GOT3 (cell line): Measurements from ENCODE around the gene RBP2.
"Not testable (repeated sequence)": the region's sequence is repeated elsewhere in the genome, so short reads cannot be mapped to it uniquely, and the experiment has no call there.

ENCODE experiments used
- DNase-seq: peaks from one replicate; lab custom pipeline; 2025; ENCODE audit warnings: mixed read lengths; lab: John Stamatoyannopoulos, UW

The RBP2 gene

GRCh38 chr3:139443186-139443585 is 33.1 kb downstream of the RBP2 start:
- no peak for DNase-seq

DNA sequence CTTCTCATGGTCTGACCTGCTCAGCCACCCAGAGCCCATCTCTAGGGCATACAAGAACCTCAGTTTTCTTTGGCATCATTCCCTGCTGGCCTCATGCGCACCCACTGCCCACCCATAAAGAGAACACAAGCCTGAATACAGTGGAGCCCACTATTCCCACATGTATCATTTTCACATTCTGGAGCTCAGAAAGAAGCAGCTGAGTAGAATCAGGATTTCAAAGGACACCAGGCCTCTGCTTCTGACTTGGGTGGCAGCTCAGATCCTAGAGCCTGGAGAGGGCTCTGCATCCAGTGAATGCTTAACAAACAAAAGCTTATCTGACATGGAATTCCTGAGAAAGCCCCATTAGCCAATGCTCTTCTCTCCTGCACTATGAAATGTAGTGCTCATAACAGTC is 34.7 kb downstream of the RBP2 start:
- DNase-seq: no peak

- no peak for DNase-seq
Observed at GRCh38 chr3:139440639-139441556, 35.4 kb downstream of the RBP2 start.

DNA sequence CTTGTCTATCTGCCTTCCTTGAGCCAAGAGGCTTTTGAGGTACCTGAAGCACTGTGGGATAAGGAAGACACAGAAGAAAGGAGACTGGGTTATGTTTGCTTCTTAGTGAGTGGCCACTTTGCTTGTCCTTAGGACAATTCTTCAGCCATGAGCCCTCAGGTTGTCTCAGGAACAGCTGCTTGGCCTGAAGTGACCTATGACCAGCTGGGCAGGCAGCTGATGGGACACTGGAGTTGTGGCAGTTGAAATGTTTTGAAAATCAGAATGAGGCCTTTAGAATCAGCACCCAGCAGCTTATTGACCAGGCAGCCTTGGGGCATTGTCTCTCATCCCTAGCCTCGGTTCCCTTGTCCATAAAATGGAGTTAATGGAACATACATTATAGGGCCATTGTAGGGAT is 37.0 kb downstream of the RBP2 start:
- no peak for DNase-seq

GRCh38 chr3:139434764-139435307 is 41.5 kb downstream of the RBP2 start:
- DNase-seq: no peak

GRCh38 chr3:139434228-139434627 is 42.1 kb downstream of the RBP2 start:
- DNase-seq: no peak

GRCh38 chr3:139433089-139433488 is 43.2 kb downstream of the RBP2 start:
- no peak for DNase-seq

DNA sequence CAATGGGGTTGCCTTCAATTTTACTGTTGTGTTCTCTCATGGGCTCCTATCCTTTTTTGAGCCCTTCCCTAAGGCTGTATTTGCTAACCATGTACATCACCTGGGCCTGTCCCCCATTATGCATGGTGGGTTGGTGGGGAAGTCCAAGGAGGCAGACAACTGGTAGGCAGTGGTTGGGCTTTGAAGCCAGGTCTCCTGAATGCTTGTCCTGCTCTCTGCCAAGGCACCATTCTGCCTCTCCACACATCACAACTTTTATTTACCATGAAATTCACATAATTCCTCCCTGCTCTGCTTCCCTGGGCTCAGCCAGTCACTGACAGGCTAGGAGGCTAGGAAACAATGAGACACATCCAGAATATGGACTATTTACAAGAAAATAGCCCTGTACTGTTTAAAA is 45.8 kb downstream of the RBP2 start:
- no peak for DNase-seq

DNA sequence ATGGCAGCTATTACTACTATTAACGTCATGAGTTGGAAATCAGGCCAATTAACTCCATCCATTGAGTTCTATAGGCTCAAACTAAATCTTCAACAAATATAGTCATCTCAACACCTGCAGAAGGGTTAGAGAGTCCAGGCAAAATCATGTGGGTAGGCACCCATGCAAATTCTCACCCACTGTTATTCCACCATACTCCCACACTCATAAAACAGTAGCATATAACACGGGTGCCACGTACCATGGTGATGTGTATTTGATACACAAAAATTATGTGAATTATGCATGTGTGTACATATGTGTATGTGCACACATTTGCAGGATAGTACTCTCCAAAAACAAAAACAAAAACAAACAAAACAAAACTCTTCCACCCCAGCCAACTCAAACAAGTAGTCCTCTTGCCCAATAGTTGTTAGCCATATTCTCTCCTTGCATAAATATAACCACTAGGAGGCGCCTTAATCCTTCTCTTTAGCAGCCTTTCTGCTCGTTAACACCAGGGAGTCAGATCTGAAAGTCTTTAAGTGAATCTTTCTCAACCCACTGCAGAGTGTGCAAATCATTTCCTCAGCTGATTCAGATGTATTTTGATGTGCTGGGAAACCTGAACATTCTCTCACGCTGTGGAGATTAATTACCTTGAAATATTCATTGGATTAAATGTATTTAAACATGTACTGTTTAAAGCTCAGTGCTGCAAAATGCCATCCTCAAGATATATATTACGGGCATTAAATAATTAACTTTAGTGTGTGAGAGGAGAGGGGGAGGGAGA is 48.8 kb downstream of the RBP2 start:
- no peak for DNase-seq

GRCh38 chr3:139425745-139426400 is 50.4 kb downstream of the RBP2 start:
- DNase-seq: no peak

- DNase-seq: no peak
Observed at GRCh38 chr3:139423232-139423631, 53.1 kb downstream of the RBP2 start.

- DNase-seq: no peak
Observed at GRCh38 chr3:139421460-139421859, 54.9 kb downstream of the RBP2 start.

GRCh38 chr3:139421040-139421439 is 55.3 kb downstream of the RBP2 start:
- DNase-seq: no peak

- no peak for DNase-seq
Observed at GRCh38 chr3:139418144-139418543, 58.2 kb downstream of the RBP2 start.

DNA sequence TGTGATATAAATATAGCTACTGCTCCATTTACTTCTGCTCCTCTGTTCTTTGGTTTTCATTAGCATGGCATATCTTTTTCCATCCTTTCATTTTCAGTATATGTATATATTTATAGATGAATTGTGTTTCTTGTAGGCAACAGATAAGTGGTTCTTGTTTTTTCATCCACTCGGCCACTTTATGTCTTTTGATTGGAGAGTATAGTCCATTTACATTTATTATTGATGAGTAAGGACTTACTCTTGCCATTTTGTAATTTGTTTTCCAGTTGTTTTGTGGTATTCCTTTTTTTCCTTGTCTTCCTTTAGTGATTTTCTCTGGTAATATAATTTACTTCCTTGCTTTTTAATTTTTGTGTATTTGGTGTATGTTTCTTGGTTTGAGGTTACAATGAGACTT is 60.0 kb downstream of the RBP2 start:
- no peak for DNase-seq

- DNase-seq: no peak
Observed at GRCh38 chr3:139414608-139415224, 61.6 kb downstream of the RBP2 start.

DNA sequence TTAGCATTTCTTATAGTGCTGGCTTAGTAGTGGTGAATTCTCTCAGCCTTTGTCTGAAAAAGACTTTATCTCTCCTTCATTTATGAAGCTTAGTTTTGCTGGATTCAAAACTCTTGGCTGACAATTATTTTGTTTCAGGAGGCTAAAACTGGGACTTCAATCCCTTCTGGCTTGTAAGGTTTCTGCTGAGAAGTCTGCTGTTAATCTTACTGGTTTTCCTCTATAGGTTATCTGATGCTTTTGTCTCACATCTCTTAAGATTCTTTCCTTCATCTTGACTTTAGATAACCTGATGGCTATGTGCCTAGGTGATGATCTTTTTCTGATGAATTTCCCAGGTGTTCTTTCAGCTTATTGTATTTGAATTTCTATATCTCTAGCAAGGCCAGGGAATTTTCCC is 63.4 kb downstream of the RBP2 start:
- not testable (repeated sequence) for DNase-seq
